ENCODE measurements around the gene ALKBH8.

GRCh38 chr11:107526197-107526596 lies 39.3 kb downstream of the ALKBH8 start:
- TF ChIP-seq CTCF (IDR thresholded peaks at IDR 0.05), result no peak
- TF ChIP-seq EP300 (IDR thresholded peaks at IDR 0.05), result no peak
- no peak for TF ChIP-seq POLR2A (IDR thresholded peaks at IDR 0.05)

Measured in sigmoid colon (tissue), 4 donors.